ENCODE measurements around the gene MRPL39. TPM values are rescaled to one million over a fixed set of nuclear protein-coding genes. Genes with fewer than 3 reads are reported as not detected.

The MRPL39 gene
- total and polyA plus RNA-seq, 2 of the 4 experiments (the other 2 are of a cell fraction): 15.2 to 20.6 TPM

- no peak for TF ChIP-seq CTCF (conservative IDR thresholded peaks at IDR 0.05; ENCODE audit: low read depth, low read length)
Measured at GRCh38 chr21:25589887-25590286, 17.4 kb downstream of the MRPL39 start (continued).

GRCh38 chr21:25586791-25587190 is 20.5 kb downstream of the MRPL39 start:
- no peak overlapping the region for H2BK120ac ChIP-seq (ENCODE audit: low read depth, low read length)
- dilution Hi-C loops (cut with HindIII; ENCODE audit: low sequenced_read_pairs, unreplicated experiment): no loop called here
- no peak overlapping the region for H3K23ac ChIP-seq (ENCODE audit: low read depth, low read length)
- no peak overlapping the region for H4K91ac ChIP-seq (ENCODE audit: insufficient read depth, low read depth, low read length)
- no peak overlapping the region for H3K18ac ChIP-seq (ENCODE audit: low read depth, low read length)
- no CpG with 5 or more reads among the region's 2 CpGs for WGBS, 2 experiments (ENCODE audit: extremely low coverage in 2 of 2, insufficient read length in 1 of 2)
- no peak overlapping the region for H2BK20ac ChIP-seq (ENCODE audit: low read depth, low read length)
- no peak overlapping the region for H3K9ac ChIP-seq (ENCODE audit: low read depth, low read length)
- ATAC-seq (ENCODE audit: low read depth): no peak
- H4K20me1 ChIP-seq (ENCODE audit: insufficient read depth, low read length): no peaks in the 10 kb centered on the region
- CTCF ChIA-PET: no interaction called here
- in situ Hi-C loops (cut with MboI; ENCODE audit: low sequenced_read_pairs): no loop called here
- no peak for DNase-seq
- H3K56ac ChIP-seq (ENCODE audit: extremely low read depth, insufficient read depth, low read length): no peak overlapping the region
- peaks cover 3 to 4% of the 10 kb centered on the region in 2 experiments; a peak in 2 of 4 replicates for H3K79me1 ChIP-seq (ENCODE audit: low read depth in 1 of 2, low read length in 2 of 2)
- POLR2A ChIA-PET (ENCODE audit: unreplicated experiment): no interaction called here
- no peak overlapping the region for H3K4ac ChIP-seq (ENCODE audit: low read depth, low read length)
- no peak overlapping the region for H2AFZ ChIP-seq (replicated peaks; ENCODE audit: low read length, poor library complexity)
- no peak overlapping the region for H2BK5ac ChIP-seq (ENCODE audit: low read depth, low read length, poor library complexity, severe bottlenecking)
- H2BK15ac ChIP-seq (ENCODE audit: low read depth, low read length): no peak overlapping the region
- H2AK9ac ChIP-seq (replicated peaks; ENCODE audit: low read depth, low read length, poor library complexity): no peak overlapping the region
- H2AK5ac ChIP-seq (ENCODE audit: low read depth, low read length): no peak overlapping the region
- H3K27ac ChIP-seq (ENCODE audit: insufficient read depth, low read length): no peak overlapping the region
- H3K4me3 ChIP-seq (ENCODE audit: insufficient read depth, low read depth, low read length): no peak overlapping the region
- no peak overlapping the region for H3K14ac ChIP-seq (replicated peaks; ENCODE audit: low read depth, low read length)
- BruUV-seq (replicated peaks): no TSS peak
- no peak overlapping the region for H4K8ac ChIP-seq (ENCODE audit: low read depth in 2 of 2, low read length in 2 of 2)
- no peaks in the 10 kb centered on the region for H3K4me1 ChIP-seq (ENCODE audit: control insufficient read depth, insufficient read depth, low read length)
- intact Hi-C loops (cut with micrococcal nuclease): no loop called here
- no peak overlapping the region for H4K5ac ChIP-seq (ENCODE audit: low read depth, low read length)
- peaks cover 13% of the 10 kb centered on the region; the same call in 1 of the 2 replicates for H3K36me3 ChIP-seq (ENCODE audit: control insufficient read depth, insufficient read depth, low read length)
- no peaks in the 10 kb centered on the region for H3K27me3 ChIP-seq (ENCODE audit: control insufficient read depth, insufficient read depth, low read length)
- 0 out of 2 replicates have a peak, but pooled peaks cover 3% of the 10 kb centered on the region for H3K9me1 ChIP-seq (ENCODE audit: insufficient read depth, low read length)
- H3K4me2 ChIP-seq (ENCODE audit: low read depth, low read length): no peak overlapping the region
- H3K9me3 ChIP-seq (ENCODE audit: control insufficient read depth, insufficient read depth, low read length): no peaks in the 10 kb centered on the region
- no peak for TF ChIP-seq MAFK (IDR thresholded peaks at IDR 0.05; ENCODE audit: low read depth, low read length)
- TF ChIP-seq FOS (IDR thresholded peaks at IDR 0.05; ENCODE audit: low read depth, low read length): no peak
- TF ChIP-seq POLR2A (IDR thresholded peaks at IDR 0.05; ENCODE audit: low read depth, low read length): no peak
- TF ChIP-seq RFX5 (IDR thresholded peaks at IDR 0.05; ENCODE audit: low read depth, low read length): no peak
- no peak for TF ChIP-seq SMC3 (IDR thresholded peaks at IDR 0.05; ENCODE audit: low read depth, low read length)
- no peak for TF ChIP-seq CEBPB (IDR thresholded peaks at IDR 0.05; ENCODE audit: low read depth, low read length)
- no peak for TF ChIP-seq CHD1 (IDR thresholded peaks at IDR 0.05; ENCODE audit: low read depth, low read length)
- TF ChIP-seq CTCF (conservative IDR thresholded peaks at IDR 0.05; ENCODE audit: low read depth, low read length): no peak
- TF ChIP-seq RAD21 (IDR thresholded peaks at IDR 0.05; ENCODE audit: low read length): no peak
- no peak for TF ChIP-seq NFE2L2 (IDR thresholded peaks at IDR 0.05; ENCODE audit: low read depth, low read length)
- TF ChIP-seq BHLHE40 (IDR thresholded peaks at IDR 0.05; ENCODE audit: low read depth, low read length): no peak
- no peak for TF ChIP-seq USF2 (IDR thresholded peaks at IDR 0.05; ENCODE audit: low read depth, low read length)
- TF ChIP-seq MXI1 (IDR thresholded peaks at IDR 0.05; ENCODE audit: borderline replicate concordance, low read depth, low read length): no peak
- TF ChIP-seq RCOR1 (IDR thresholded peaks at IDR 0.05; ENCODE audit: insufficient replicate concordance, low read length): no peak
